Retinal pigment epithelial cell (primary cell): ENCODE measurements around the gene RNF112.

Experiments used
- DNase-seq: peaks from one replicate; pipeline ENCODE4 v3.0.0-alpha.2; 2010; ENCODE audit warnings: low read depth
- H3K4me3 ChIP-seq: 2 replicates; pipeline ENCODE4 v1.5.1; 2011; ENCODE audit warnings: mild to moderate bottlenecking, low read length, control low read depth, moderate library complexity
- TF ChIP-seq, protein P1 (sequence below): conservative IDR thresholded peaks from 2 replicates; pipeline ENCODE4 v1.5.1; 2011; ENCODE audit warnings: low read depth, low read length, control low read depth, inconsistent platforms

The RNF112 gene

DNA sequence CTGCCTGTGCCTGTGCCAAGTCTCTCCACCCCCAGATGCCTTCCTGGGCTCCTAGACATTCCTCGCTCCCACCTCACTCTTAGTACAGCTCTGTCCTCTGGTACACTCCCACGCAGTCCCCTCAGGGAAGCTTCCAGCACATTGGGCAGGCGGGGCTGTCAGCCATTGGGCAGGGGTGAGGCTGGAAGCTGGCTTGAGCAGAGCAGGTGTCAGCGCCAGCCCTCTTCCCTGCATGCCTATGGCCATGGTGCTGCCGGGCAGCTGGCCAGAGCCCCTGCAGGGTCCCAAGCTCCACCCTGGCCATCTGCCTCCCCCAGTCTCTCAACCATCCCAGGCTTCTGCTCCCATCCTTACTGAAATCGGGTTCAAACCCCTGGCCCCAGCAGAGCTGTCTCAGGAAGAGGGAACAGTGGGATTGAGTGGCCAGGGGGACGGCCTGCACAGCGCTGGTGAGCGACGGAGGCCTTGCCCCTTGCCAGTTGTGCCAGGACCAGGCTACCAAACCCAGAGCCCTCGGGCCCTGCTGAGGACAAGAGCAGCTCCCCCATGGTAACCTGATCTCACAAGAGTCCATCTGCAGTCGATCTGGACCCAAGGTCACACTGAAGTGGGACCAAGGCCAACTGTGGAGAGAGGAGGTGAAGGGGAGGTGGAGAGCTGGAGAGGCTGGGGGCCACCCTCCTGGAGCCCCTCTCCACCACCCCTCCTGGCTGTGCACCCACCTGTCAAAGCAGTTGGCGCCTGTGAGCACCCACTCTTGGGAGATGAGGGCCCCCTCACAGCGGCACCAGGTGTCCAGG is 46.1 kb upstream of the RNF112 start:
- DNase-seq = no peak
- H3K4me3 ChIP-seq = no peak overlapping the region
- TF ChIP-seq, protein P1, sequence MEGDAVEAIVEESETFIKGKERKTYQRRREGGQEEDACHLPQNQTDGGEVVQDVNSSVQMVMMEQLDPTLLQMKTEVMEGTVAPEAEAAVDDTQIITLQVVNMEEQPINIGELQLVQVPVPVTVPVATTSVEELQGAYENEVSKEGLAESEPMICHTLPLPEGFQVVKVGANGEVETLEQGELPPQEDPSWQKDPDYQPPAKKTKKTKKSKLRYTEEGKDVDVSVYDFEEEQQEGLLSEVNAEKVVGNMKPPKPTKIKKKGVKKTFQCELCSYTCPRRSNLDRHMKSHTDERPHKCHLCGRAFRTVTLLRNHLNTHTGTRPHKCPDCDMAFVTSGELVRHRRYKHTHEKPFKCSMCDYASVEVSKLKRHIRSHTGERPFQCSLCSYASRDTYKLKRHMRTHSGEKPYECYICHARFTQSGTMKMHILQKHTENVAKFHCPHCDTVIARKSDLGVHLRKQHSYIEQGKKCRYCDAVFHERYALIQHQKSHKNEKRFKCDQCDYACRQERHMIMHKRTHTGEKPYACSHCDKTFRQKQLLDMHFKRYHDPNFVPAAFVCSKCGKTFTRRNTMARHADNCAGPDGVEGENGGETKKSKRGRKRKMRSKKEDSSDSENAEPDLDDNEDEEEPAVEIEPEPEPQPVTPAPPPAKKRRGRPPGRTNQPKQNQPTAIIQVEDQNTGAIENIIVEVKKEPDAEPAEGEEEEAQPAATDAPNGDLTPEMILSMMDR = no peak

DNA sequence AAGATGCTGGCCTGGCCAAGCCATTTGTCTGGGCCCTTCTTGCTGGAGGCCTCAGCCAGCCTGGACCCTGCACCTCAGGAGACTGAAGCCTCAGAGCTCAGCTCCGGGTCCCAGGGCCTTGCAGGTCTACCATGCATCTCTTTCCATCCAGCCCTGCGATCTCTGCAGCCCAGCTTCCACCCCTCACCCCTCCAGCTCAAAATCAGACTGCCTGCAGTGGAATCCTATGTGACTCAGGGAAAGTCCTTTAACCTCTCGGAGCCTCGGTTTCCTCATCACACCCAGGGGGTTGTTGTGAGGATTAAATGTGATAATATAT is 45.6 kb upstream of the RNF112 start:
- TF ChIP-seq, protein P1 = no peak
- no peak for DNase-seq
- no peak overlapping the region for H3K4me3 ChIP-seq

DNA sequence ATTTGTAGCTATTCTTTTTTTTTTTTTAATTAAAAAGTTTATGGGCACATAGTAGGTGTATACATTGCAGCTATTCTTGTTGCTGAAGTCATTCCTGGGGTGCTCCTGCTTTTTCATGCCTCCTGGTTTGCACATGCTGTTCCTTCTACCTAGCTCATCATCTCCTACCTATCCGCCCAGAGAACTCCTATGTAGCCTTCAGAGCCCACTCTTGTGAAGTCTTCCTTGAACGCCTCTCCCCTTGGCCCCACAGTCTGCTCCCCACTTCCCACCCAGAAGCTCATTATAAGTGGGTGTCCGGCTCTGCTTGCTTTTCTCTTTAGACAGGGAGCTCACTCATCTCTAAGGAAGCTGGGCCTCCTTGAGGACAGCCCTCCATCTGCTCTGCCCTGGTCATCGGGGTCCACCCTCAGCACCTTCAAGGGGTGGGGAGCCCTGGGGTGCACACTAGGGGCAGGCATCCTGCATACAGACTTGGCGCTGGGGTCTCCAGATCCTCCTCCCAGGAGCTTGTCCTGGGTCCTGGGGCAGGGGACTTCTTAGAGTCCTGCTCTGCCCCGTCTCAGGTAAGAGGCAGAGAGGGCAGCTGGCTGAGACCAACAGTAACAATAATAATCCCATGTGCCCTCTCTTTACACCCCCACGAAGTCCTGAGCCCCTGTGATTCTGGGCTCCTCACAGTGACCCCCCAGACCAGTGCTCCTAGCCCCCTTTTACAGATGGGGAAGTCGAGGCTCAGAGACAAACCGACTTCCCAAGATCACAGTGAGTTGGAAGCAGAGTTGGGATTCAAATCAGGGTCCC is 45.0 kb upstream of the RNF112 start:
- TF ChIP-seq, protein P1 = no peak
- no peak overlapping the region for H3K4me3 ChIP-seq
- no peak for DNase-seq

DNA sequence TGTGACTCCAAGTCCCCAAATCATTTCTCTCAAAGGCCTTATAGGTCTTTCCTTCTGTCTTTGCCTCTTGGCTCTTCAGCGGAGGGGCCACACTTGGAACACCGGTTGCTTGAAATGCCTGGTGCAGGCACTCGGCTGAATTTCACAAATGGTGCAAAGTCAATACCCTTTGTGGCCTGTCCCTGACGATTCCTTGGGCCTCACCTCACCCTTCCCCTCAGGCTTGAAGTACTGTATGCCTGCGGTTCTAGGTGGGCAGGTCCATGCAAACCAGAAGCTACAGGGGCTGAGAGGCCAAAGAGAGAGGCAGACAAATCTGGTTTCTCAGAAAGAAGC is 44.4 kb upstream of the RNF112 start:
- TF ChIP-seq, protein P1 = no peak
- DNase-seq = no peak
- H3K4me3 ChIP-seq = no peak overlapping the region

DNA sequence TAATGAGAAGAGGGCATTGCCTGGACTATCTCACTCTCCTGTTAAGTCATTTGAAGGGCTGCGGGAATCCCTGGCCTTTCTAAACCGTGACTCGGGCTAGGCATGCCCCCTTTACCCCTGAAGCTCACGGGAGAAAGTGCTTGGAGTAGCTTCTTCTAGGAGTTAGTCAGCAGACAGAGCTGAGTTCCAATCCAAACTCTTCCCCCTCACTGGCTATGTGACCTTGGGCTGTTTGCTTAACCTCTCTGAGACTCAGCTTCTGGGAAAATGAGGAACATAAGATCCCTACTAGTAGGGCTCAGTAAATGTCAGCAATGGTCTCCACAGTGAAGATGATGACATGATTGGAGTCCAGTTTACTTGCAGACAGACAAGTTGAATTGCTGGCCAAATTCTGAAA is 42.8 kb upstream of the RNF112 start:
- H3K4me3 ChIP-seq = no peak overlapping the region
- DNase-seq = no peak
- TF ChIP-seq, protein P1 = no peak

DNA sequence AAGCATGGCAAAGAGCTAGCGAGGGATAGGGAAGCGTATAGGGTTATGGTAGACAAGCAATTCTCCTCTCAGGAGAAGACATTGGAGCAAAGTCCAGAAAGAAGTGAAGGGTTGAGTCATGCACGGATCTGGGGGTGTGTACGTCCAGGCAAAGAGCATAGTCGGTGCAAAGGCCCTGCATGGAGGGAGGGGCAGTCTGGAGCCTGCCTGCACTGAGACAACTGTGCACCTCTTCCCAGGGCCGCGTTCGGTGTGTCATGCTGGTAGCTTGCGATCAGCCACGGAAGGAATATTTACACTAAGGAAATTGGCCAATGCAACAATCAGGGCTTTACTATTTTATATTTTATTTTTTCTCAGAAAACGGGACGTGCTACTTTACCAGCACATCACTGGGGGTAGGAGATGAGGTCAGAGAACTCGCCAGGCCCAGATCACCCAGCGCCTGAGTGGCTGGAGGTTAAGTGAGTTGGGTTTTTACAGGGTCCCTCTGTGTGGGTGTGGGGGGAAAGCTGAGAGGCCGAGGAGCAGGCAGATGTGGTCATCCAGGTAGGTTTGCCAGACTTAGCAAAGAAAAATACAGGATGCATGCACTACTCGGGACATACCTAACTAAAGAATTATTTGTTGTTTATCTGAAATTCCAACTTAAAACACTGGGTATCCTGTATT is 41.8 kb upstream of the RNF112 start:
- TF ChIP-seq, protein P1 = no peak
- DNase-seq = no peak
- H3K4me3 ChIP-seq = no peak overlapping the region
